ENCODE measurements around the gene CLDN10. TPM values are rescaled to one million over a fixed set of nuclear protein-coding genes. Genes with fewer than 3 reads are reported as not detected.

CLDN10 gene
- total RNA-seq, 4 donors from 2014 or later: not detected

DNA sequence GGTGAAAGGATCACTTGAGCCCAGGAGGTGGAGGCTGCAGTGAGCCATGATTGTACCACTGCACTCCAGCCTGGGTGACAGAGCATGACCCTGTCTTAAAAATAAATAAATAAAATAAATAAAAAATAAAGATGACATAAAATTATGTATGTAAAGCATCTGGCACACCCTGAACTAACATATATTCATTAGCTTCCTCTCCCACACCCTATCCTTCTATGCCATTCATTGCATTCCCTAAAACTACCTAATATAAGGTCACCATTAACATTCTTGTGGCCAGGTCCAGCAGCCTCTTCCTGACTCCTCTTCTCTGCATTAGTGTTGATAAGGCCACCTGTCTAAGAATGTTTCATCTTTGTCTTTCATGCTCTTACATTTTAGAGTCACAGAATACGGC is 44.5 kb upstream of the CLDN10 start:
- no peak overlapping the region for H3K4me3 ChIP-seq
- no peaks in the 10 kb centered on the region for H3K9me3 ChIP-seq
- H3K27ac ChIP-seq: no peak overlapping the region
- H3K36me3 ChIP-seq: no peaks in the 10 kb centered on the region
- in situ Hi-C loops (cut with MboI; ENCODE audit: low pct_ligation_motif_present in 1 of 4, low pct_unique_long_range_greater_than_20kb in 1 of 4, low sequenced_read_pairs in 3 of 4): no loop called here
- DNase-seq: no peak
- TF ChIP-seq EP300 (IDR thresholded peaks at IDR 0.05; ENCODE audit: low read depth): no peak
- no peak for TF ChIP-seq POLR2A (IDR thresholded peaks at IDR 0.05)
- TF ChIP-seq, protein P1, sequence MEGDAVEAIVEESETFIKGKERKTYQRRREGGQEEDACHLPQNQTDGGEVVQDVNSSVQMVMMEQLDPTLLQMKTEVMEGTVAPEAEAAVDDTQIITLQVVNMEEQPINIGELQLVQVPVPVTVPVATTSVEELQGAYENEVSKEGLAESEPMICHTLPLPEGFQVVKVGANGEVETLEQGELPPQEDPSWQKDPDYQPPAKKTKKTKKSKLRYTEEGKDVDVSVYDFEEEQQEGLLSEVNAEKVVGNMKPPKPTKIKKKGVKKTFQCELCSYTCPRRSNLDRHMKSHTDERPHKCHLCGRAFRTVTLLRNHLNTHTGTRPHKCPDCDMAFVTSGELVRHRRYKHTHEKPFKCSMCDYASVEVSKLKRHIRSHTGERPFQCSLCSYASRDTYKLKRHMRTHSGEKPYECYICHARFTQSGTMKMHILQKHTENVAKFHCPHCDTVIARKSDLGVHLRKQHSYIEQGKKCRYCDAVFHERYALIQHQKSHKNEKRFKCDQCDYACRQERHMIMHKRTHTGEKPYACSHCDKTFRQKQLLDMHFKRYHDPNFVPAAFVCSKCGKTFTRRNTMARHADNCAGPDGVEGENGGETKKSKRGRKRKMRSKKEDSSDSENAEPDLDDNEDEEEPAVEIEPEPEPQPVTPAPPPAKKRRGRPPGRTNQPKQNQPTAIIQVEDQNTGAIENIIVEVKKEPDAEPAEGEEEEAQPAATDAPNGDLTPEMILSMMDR (IDR thresholded peaks at IDR 0.05): no peak
- TF ChIP-seq POLR2AphosphoS5 (IDR thresholded peaks at IDR 0.05): no peak
- 0 to 50% methylated on average over 1 of the region's 1 CpG for WGBS, 2 donors (ENCODE audit: low coverage in 1 of 2)
- H3K27me3 ChIP-seq: no peaks in the 10 kb centered on the region
- H3K4me1 ChIP-seq: no peaks in the 10 kb centered on the region
- intact Hi-C loops (cut with DNase I; ENCODE audit: low total_unique reads): no loop called here

DNA sequence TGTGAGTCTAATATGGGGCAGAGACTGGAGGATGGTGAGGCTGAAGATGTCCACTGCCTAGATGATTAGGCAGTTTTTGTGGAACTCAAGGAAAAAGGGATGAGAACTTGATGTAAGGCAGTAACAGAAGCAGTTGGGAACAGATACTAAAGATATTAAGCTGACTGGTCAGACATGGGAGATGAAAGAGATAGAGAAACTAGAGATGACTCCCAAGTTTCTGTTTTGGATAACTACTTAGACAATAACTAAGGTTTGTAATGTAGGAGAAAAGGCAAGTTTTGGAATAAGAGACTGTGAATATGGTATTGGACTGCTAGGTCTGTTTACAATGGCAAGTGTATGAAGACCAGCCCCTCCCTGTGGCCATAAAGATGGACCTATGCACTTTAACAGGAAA is 43.5 kb upstream of the CLDN10 start:
- no peaks in the 10 kb centered on the region for H3K36me3 ChIP-seq

DNA sequence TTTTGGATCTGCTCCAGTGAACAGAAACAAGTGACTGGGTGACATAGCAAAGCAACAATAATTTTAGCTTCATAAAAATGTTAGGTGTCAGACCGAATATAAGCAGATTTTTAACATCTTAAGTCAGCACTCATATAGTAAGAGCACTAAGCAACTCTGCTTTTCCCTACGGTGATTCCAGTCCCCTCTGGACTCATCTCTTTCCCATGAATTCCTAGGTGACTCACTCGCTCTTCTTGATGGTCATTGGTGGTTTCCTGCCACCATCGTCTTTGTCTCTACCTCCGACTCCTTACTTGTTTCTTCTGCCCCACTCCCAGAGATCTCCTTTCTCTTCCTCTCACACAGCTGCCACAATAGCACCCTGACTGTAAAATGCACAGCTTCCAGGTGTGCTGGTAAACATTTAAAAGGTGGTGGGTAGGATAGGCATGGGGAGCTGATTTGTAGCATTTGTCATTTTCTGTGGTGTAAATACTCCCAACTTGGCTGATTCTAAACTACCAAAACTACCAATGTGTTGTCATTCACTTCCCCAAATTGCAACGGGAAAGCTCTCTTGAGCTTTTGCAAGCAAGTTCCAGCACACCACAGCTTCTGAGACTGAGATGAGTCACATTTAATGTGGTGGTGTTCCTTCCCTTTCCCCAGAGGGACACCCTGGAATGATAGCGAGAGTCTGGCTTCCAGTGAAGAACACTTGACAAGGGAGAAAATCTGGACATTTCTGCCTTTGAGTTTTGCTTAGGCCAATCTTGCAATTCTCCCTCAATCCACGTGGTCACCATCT is 42.8 kb upstream of the CLDN10 start:
- WGBS, 2 donors (ENCODE audit: low coverage in 1 of 2): 66 to 71% methylated on average over 7 to 8 of the region's 8 CpGs
- TF ChIP-seq, protein P1 (IDR thresholded peaks at IDR 0.05): no peak
- no peak for TF ChIP-seq EP300 (IDR thresholded peaks at IDR 0.05; ENCODE audit: low read depth)
- no peak for TF ChIP-seq POLR2AphosphoS5 (IDR thresholded peaks at IDR 0.05)
- no peak for TF ChIP-seq POLR2A (IDR thresholded peaks at IDR 0.05)
- H3K9me3 ChIP-seq: no peaks in the 10 kb centered on the region
- no peak for DNase-seq
- in situ Hi-C loops (cut with MboI; ENCODE audit: low pct_ligation_motif_present in 1 of 4, low pct_unique_long_range_greater_than_20kb in 1 of 4, low sequenced_read_pairs in 3 of 4) (no loop called here), intact Hi-C loops (cut with DNase I; ENCODE audit: low total_unique reads) (no loop called here)
- no peaks in the 10 kb centered on the region for H3K4me1 ChIP-seq
- no peak overlapping the region for H3K4me3 ChIP-seq
- H3K27ac ChIP-seq: no peak overlapping the region
- H3K27me3 ChIP-seq: no peaks in the 10 kb centered on the region
- H3K36me3 ChIP-seq: no peaks in the 10 kb centered on the region

More for the DNA sequence above, 43.5 kb upstream of the CLDN10 start:
- in situ Hi-C loops (cut with MboI; ENCODE audit: low pct_ligation_motif_present in 1 of 4, low pct_unique_long_range_greater_than_20kb in 1 of 4, low sequenced_read_pairs in 3 of 4) (no loop called here), intact Hi-C loops (cut with DNase I; ENCODE audit: low total_unique reads) (no loop called here)
- Histone ChIP-seq H3K4me3 (no peak overlapping the region), H3K27ac (no peak overlapping the region), H3K27me3 (no peaks in the 10 kb centered on the region), H3K4me1 (no peaks in the 10 kb centered on the region), H3K9me3 (no peaks in the 10 kb centered on the region)
- DNase-seq: no peak
- no peak for TF ChIP-seq POLR2A (IDR thresholded peaks at IDR 0.05)
- no peak for TF ChIP-seq POLR2AphosphoS5 (IDR thresholded peaks at IDR 0.05)
- no peak for TF ChIP-seq EP300 (IDR thresholded peaks at IDR 0.05; ENCODE audit: low read depth)
- TF ChIP-seq, protein P1 (IDR thresholded peaks at IDR 0.05): no peak

DNA sequence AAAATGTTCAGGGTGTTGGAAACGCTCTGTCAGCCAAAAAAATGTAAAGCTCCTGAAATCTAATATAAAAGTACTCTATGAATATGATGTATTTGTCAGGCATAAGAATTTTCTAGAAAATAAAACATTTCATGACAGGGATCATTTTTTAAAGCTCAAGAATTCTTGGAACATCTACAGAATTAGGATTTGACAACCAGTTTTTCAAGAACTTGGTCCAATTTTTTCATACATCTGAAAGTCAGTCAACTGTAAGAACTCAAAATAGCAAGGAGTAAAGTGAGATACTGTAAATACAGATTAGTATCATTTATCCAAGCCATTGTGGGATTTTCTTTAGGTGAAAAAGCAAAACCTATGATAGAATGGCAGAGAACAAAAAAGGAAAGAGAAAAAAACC is 41.6 kb upstream of the CLDN10 start:
- H3K36me3 ChIP-seq: no peaks in the 10 kb centered on the region
- 86% methylated on average over 1 of the region's 1 CpG for WGBS, 2 donors (ENCODE audit: low coverage in 1 of 2)
- TF ChIP-seq EP300 (IDR thresholded peaks at IDR 0.05; ENCODE audit: low read depth) (no peak), POLR2A (IDR thresholded peaks at IDR 0.05) (no peak)
- TF ChIP-seq, protein P1 (IDR thresholded peaks at IDR 0.05): no peak
- H3K27me3 ChIP-seq: no peaks in the 10 kb centered on the region
- no peaks in the 10 kb centered on the region for H3K9me3 ChIP-seq
- intact Hi-C loops (cut with DNase I; ENCODE audit: low total_unique reads) (no loop called here), in situ Hi-C loops (cut with MboI; ENCODE audit: low pct_ligation_motif_present in 1 of 4, low pct_unique_long_range_greater_than_20kb in 1 of 4, low sequenced_read_pairs in 3 of 4) (no loop called here)
- H3K4me1 ChIP-seq: no peaks in the 10 kb centered on the region
- no peak for DNase-seq
- no peak overlapping the region for H3K4me3 ChIP-seq
- H3K27ac ChIP-seq: no peak overlapping the region

Data from transverse colon (tissue), 4 donors.